Upper lobe of left lung (tissue), 6 donors: ENCODE data around the gene LGALS1. TPM values are rescaled to one million over a fixed set of nuclear protein-coding genes. Genes with fewer than 3 reads are reported as not detected.

Experiments used
- ATAC-seq, 2 donors: fragments of 200-7000 bp; cut with Tn5 transposase; one replicate each; pipeline ENCODE4 v1.9.1; 2022; ENCODE audit warnings: mild to moderate bottlenecking in 2 of 2, moderate library complexity in 2 of 2; ENCODE audit not compliant: low FRiP score in 2 of 2
- DNase-seq, 2 donors: peaks; one replicate each; pipeline ENCODE4 v3.0.0-alpha.2; 2019 to 2020
- H3K27ac ChIP-seq, 4 donors: fragments of 200-600 bp; sonication (generic); one replicate each; pipeline ENCODE4 v1.5.1; 2016 to 2019
- H3K27me3 ChIP-seq, 4 donors: fragments of 200-600 bp; sonication (generic); one replicate each; pipeline ENCODE4 v1.5.1; 2017 to 2019
- H3K36me3 ChIP-seq, 4 donors: fragments of 200-600 bp; sonication (generic); one replicate each; pipeline ENCODE4 v1.5.1; 2016 to 2019
- H3K4me1 ChIP-seq, 4 donors: fragments of 200-600 bp; sonication (generic); one replicate each; pipeline ENCODE4 v1.5.1; 2018 to 2019
- H3K4me3 ChIP-seq, 4 donors: fragments of 200-600 bp; sonication (generic); one replicate each; pipeline ENCODE4 v1.5.1; 2017 to 2019; ENCODE audit warnings: mild to moderate bottlenecking in 2 of 4, moderate library complexity in 1 of 4
- H3K9me3 ChIP-seq, 4 donors: fragments of 200-600 bp; sonication (generic); one replicate each; pipeline ENCODE4 v1.5.1; 2018 to 2019
- EP300 ChIP-seq, 4 donors: sonication (generic); formaldehyde crosslinking; IDR thresholded peaks; one replicate each; pipeline ENCODE4 v1.5.1; 2017; ENCODE audit warnings: antibody characterized with exemption in 4 of 4, control low read depth in 2 of 4
- POLR2A ChIP-seq, 4 donors: fragments of 450-650 bp; IDR thresholded peaks; one replicate each; pipeline ENCODE4 v1.5.1; 2016 to 2017; ENCODE audit warnings: antibody characterized with exemption in 4 of 4, mild to moderate bottlenecking in 2 of 4
- POLR2AphosphoS5 ChIP-seq, 2 donors: sonication (generic); formaldehyde crosslinking; IDR thresholded peaks; one replicate each; pipeline ENCODE4 v1.5.1; 2017; ENCODE audit warnings: antibody characterized with exemption in 2 of 2
- WGBS, 2 donors: methylation state at CpG; one replicate each; pipeline ENCODE4 v1.1.5; 2017 to 2018; 5-methylcytosine and 5-hydroxymethylcytosine counted together
- total RNA-seq, 6 donors: library from RNA; depleted of rRNA in 4 of 6; stranded (reverse); fragments of >200 nt in 4 of 6; gene quantifications; one replicate each; pipeline versions ENCODE4 v1.1.0 to v1.2.1, GENCODE V29; 2016 to 2021
- TF ChIP-seq, protein P1 (sequence below), 6 experiments: fragments of 450-650 bp in 4 of 6; fragments of 200-600 bp in 2 of 6; sonication (generic) in 2 of 6; IDR thresholded peaks; one replicate each; pipeline ENCODE4 v1.5.1; 2016 to 2019; ENCODE audit warnings: antibody characterized with exemption in 6 of 6
- donor health status: DM: no; HTN: no; CAD: no; lungs with moderate emphysema.
- donor health status: DM: no; HTN: yes; CAD: no; lungs with severe emphysema.

LGALS1 gene
- total RNA-seq, 6 donors from 2014 or later: 125 to 750 (median 400) TPM

DNA sequence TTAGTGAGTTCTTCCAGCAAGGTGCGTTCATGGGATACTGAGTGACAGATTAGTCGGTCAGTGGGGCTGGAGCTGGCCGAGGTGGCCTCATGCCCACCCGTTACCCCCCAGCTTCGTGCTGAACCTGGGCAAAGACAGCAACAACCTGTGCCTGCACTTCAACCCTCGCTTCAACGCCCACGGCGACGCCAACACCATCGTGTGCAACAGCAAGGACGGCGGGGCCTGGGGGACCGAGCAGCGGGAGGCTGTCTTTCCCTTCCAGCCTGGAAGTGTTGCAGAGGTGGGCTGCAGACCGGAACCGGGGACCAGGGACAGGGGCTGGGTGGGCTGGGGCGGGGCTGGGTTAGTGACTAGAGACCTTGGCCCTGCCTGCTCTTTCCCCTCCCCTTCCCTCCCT, 2.9 kb downstream of the LGALS1 start:
- WGBS, 2 donors: 68 to 82% methylated on average over 5 to 17 of the region's 18 CpGs
- TF ChIP-seq, protein P1, sequence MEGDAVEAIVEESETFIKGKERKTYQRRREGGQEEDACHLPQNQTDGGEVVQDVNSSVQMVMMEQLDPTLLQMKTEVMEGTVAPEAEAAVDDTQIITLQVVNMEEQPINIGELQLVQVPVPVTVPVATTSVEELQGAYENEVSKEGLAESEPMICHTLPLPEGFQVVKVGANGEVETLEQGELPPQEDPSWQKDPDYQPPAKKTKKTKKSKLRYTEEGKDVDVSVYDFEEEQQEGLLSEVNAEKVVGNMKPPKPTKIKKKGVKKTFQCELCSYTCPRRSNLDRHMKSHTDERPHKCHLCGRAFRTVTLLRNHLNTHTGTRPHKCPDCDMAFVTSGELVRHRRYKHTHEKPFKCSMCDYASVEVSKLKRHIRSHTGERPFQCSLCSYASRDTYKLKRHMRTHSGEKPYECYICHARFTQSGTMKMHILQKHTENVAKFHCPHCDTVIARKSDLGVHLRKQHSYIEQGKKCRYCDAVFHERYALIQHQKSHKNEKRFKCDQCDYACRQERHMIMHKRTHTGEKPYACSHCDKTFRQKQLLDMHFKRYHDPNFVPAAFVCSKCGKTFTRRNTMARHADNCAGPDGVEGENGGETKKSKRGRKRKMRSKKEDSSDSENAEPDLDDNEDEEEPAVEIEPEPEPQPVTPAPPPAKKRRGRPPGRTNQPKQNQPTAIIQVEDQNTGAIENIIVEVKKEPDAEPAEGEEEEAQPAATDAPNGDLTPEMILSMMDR (IDR thresholded peaks at IDR 0.05): no peak
- TF ChIP-seq EP300 (IDR thresholded peaks at IDR 0.05) (no peak), POLR2A (IDR thresholded peaks at IDR 0.05) (no peak), POLR2AphosphoS5 (IDR thresholded peaks at IDR 0.05) (no peak)
- peaks cover 46 to 60% (median 53%) of the 10 kb centered on the region in 4 donors for H3K4me1 ChIP-seq

DNA sequence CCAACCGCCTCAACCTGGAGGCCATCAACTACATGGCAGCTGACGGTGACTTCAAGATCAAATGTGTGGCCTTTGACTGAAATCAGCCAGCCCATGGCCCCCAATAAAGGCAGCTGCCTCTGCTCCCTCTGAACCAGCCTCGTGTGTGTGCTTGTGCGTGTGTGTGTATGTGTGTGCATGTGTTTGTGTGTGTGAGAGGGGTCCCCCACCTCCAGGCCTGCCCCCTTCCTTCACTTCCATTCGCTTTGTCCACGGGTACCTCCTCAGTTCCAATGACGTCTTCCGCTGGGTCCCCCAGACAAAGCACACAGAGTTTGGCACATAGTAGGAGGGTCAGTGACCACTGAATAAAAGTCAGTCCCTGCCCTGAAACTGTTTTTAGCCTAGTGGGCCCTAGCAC, 4.2 kb downstream of the LGALS1 start:
- peaks cover 0 to 24% (median 13%) of the 10 kb centered on the region in 4 donors for H3K36me3 ChIP-seq
- ATAC-seq (no peak), DNase-seq (no peak)
- 86 to 90% methylated on average over 8 of the region's 8 CpGs for WGBS, 2 donors
- H3K9me3 ChIP-seq: no peaks in the 10 kb centered on the region
- peaks cover 37 to 50% (median 41%) of the 10 kb centered on the region in 4 donors for H3K4me1 ChIP-seq
- H3K27me3 ChIP-seq: no peaks in the 10 kb centered on the region
- no peak overlapping the region for H3K4me3 ChIP-seq
- H3K27ac ChIP-seq: no peak overlapping the region
- TF ChIP-seq EP300 (IDR thresholded peaks at IDR 0.05) (no peak), POLR2AphosphoS5 (IDR thresholded peaks at IDR 0.05) (no peak), POLR2A (IDR thresholded peaks at IDR 0.05) (no peak)
- TF ChIP-seq, protein P1 (IDR thresholded peaks at IDR 0.05): no peak

More for the DNA sequence above, 2.9 kb downstream of the LGALS1 start:
- ATAC-seq (no peak), DNase-seq (peak in 1 of 2 donors; percentile 78)
- no peaks in the 10 kb centered on the region for H3K27me3 ChIP-seq
- no peak overlapping the region for H3K4me3 ChIP-seq
- H3K27ac ChIP-seq: peak overlapping the region; percentile 19 to 95 (median 56)
- H3K9me3 ChIP-seq: no peaks in the 10 kb centered on the region
- peaks cover 0 to 24% (median 13%) of the 10 kb centered on the region in 4 donors for H3K36me3 ChIP-seq

DNA sequence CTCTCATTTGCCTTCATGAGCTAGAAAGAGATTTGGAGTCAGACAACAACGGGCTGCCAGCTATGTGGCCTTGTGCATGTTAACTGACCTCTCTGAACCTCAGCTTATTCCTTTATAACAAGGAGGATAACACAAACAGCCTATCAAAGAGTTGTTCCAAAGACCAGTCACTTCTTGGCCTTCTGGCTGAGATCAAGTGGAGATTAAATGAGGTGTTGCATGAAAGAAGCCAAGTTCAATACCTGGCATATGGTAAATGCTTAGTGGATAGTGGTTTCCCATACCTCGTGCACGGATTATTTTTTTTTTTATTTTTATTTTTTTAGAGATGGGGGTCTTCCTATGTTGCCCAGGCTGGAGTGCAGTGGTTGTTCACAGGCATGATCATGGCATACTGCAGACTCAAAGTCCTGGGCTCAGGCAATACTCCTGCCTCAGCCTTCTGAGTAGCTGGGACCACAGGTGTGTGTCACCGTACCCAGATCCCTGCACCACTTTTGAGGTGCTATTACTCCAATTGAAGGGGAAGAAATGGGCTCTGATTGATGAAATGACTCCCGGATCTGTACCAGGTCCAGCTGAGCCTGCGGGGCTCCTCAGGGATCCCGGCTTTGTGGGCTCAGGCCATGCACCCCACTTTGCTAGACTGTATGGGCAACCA, 4.9 kb downstream of the LGALS1 start:
- Histone ChIP-seq H3K27ac (no peak overlapping the region), H3K9me3 (no peaks in the 10 kb centered on the region), H3K4me3 (no peak overlapping the region), H3K36me3 (peaks cover 0 to 24% (median 13%) of the 10 kb centered on the region in 4 donors), H3K27me3 (no peaks in the 10 kb centered on the region), H3K4me1 (peaks cover 31 to 44% (median 36%) of the 10 kb centered on the region in 4 donors)
- ATAC-seq: no peak
- 71 to 78% methylated on average over 4 to 7 of the region's 7 CpGs for WGBS, 2 donors
- DNase-seq: no peak
- TF ChIP-seq POLR2AphosphoS5 (IDR thresholded peaks at IDR 0.05) (no peak), POLR2A (IDR thresholded peaks at IDR 0.05) (no peak), EP300 (IDR thresholded peaks at IDR 0.05) (no peak)
- TF ChIP-seq, protein P1 (IDR thresholded peaks at IDR 0.05): no peak

DNA sequence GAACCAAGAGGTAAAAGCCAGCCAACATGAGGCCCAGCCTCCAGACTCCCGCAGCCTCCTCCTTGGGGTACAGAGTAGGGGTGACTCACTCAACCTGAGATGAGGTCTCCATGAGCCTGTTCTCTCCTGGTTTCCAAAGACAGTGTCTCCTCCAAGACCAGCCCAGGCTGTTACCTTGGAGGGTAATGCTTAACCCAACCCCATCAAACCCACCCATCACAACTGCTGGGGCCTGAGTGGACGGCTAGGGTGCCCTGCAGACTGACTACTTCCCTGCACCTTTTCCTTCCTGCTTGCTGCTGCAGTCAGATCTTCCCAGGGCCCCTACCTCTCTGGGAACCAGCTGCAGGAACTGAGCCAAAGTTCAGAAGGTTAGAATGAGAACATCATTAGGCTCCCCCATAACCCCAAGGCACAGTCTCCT, 5.6 kb downstream of the LGALS1 start:
- WGBS, 2 donors: 50 to 88% methylated on average over 1 to 2 of the region's 2 CpGs
- no peak overlapping the region for H3K4me3 ChIP-seq
- peaks cover 24 to 43% (median 34%) of the 10 kb centered on the region in 4 donors for H3K4me1 ChIP-seq
- DNase-seq (no peak), ATAC-seq (no peak)
- no peak overlapping the region for H3K27ac ChIP-seq
- TF ChIP-seq POLR2AphosphoS5 (IDR thresholded peaks at IDR 0.05): no peak
- TF ChIP-seq POLR2A (IDR thresholded peaks at IDR 0.05): no peak
- H3K36me3 ChIP-seq: peaks cover 0 to 24% (median 13%) of the 10 kb centered on the region in 4 donors
- H3K27me3 ChIP-seq: no peaks in the 10 kb centered on the region
- no peaks in the 10 kb centered on the region for H3K9me3 ChIP-seq

DNA sequence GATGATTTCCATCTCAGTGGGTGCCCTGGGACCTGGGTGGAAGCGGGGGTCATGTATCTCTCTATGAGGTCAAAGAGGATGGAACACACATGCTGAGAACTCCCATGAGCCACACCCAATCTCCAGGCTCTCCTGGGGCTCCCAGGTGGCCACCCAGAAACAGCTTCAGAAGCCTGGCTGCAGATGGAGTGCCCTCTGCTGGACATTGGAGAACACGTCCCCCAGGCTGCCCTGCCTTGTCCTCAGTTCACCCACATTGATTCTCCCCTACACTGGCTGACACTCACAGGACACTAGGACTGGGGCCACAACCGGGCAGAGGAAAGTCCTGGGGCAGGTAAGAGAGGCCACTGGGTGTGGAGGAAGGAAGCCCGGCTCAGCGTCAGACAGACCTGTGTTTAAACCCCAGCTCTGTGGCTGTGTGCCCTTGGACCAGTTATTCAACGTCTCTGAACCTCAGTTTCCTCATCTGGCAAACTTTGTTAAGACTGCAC, 6.2 kb downstream of the LGALS1 start:
- no peak overlapping the region for H3K27ac ChIP-seq
- H3K36me3 ChIP-seq: peaks cover 0 to 24% (median 13%) of the 10 kb centered on the region in 4 donors
- TF ChIP-seq, protein P1 (IDR thresholded peaks at IDR 0.05): peak; percentile 82 to 93 (median 90)
- no peak for TF ChIP-seq POLR2AphosphoS5 (IDR thresholded peaks at IDR 0.05)
- 27 to 28% methylated on average over 4 to 6 of the region's 6 CpGs for WGBS, 2 donors
- no peaks in the 10 kb centered on the region for H3K9me3 ChIP-seq
- no peak overlapping the region for H3K4me3 ChIP-seq
- no peaks in the 10 kb centered on the region for H3K27me3 ChIP-seq
- H3K4me1 ChIP-seq: peaks cover 18 to 39% (median 29%) of the 10 kb centered on the region in 4 donors
- DNase-seq (peak in 1 of 2 donors; percentile 84), ATAC-seq (peak; percentile 66 to 77)
